ENCODE results near the gene MYL3. TPM values are rescaled to one million over a fixed set of nuclear protein-coding genes. Genes with fewer than 3 reads are reported as not detected.
A peak's percentile ranks its signal among the peaks of the same experiment; 100 is the strongest.

MYL3 gene
- total RNA-seq, 1 donor from 2014 or later, result not detected

DNA sequence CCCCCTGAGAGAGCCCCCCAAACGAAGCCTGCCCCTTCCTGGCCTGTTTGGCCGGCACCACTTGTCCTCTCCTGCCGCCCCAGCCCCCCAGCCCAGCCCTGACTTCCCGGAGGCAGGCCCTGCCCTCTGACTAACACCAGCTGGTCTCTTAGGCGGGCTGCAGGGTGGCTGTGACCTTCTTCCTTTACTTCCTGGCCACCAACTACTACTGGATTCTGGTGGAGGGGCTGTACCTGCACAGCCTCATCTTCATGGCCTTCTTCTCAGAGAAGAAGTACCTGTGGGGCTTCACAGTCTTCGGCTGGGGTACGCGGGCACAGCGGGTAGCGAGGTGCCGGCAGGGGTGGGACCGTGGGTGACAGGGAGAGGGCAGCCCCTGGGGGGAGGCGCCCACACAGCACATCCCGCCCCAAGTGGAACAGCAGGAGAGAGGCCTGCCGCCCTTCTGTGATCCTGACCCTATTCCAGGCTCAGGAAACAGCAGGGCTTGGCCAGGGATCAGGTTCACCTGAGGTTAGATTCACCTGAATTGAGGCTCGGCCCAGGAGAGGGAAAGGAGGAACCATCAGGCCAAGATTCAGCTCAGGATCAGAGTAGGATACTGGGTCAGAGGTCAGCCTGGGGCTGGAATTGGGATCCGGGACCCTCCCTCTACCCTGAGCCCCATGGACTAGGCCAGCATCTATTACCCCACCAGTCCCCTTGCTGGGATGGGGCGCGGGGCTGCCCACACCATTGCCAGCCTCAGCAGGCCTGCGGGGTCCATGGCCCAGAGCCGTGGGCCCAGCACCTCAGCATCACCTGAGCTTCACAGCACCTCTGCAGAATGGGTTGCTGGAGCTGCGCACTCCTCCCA lies 36.1 kb upstream of the MYL3 start:
- no peak for DNase-seq

DNA sequence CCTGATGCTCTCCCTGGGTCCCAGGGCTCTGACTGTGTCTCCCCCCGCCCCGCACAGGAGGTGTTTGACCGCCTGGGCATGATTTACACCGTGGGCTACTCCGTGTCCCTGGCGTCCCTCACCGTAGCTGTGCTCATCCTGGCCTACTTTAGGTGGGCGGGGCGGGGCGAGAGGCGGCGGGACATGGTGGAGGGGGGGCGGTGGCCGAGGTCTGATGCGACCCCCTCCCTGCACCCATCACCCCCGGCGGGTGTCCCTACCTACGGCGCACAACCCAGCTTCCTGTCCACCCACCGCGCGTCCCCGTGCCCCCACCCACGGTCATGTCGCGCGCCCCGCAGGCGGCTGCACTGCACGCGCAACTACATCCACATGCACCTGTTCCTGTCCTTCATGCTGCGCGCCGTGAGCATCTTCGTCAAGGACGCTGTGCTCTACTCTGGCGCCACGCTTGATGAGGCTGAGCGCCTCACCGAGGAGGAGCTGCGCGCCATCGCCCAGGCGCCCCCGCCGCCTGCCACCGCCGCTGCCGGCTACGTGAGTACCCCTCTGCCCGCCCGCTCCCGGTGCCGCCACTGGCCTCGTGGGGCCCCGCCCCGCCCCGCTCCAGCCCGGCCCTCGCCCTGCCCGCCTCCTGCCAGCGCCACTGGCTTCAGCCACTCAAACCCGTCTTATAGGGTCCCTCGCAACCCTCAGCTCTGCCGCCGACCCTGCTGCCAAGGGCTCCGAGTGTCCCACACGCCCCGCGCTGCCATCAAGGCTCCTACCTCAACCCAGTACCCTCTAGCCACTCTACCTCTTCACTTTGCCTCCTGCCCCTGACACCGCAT lies 35.3 kb upstream of the MYL3 start:
- DNase-seq, result no peak

DNA sequence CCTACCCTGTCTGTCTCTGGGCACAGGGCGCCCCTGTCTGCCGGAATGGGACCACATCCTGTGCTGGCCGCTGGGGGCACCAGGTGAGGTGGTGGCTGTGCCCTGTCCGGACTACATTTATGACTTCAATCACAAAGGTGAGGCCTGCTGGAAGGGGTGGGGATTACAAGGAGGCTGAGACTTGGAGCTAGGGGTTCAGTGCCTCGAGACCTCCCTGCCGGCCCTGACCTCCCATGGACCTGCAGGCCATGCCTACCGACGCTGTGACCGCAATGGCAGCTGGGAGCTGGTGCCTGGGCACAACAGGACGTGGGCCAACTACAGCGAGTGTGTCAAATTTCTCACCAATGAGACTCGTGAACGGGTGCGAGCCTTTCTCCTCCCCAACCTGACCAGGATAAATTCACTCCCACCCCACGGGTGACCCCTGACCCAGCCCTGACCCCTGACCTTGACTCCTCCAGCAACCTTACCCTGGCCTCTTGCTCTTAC lies 34.6 kb upstream of the MYL3 start:
- no peak for DNase-seq

DNA sequence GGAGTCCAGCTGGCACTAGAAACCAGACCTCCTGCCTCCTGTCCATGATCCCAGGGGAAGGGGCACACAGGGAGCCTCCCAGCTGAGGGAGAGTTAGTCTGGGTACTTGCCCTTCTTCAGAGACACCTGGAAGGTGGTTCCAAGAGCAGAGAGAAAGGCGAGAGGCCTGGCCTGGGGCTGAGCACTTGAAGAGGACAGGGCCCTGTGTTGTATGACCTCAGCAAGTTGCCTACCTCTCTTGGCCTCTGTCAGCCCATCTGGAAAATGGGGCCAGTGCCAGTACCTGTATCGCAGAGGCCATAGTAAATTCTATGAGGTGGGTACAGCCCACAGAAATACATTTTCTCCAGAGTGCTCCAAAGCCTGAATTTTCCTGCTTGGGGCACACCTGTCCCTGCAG lies 33.8 kb upstream of the MYL3 start:
- DNase-seq, result no peak

DNA sequence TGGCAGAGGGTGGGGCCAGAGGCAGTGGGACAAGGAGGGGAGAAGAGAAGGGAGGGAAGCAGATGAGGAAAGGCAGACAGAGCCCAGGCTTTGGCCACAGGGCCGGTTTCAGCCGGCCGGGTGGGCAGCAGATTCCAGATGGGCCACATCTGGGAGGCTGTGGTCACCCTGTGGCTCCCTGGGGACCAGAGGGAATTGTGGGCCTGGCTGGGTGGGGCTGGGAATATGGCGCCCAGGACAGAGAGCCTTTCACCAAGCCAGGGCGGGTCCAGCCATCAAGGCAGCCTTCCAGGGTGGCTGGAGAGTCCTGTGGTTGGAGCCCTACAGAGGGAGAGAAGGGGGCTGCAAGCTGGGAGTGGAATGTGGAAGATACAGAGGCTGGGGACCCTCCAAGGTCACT lies 33.1 kb upstream of the MYL3 start:
- no peak for DNase-seq

DNA sequence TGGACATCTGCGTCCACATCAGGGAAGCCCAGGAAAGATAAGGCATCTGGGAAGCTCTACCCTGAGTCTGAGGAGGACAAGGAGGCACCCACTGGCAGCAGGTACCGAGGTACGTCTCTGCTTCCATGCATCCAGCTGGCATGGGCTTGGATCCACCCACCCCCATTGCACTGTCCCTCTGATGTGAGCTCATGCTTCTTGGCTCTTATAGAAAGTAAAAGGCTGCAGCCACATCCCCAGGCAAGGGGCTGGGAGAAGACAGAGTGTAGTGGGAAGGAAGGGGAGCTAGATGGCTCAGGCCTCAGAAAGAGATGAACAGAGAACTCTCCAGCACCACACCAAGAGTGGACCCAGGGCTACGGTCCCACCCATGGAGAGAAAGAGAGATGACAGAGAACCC lies 32.5 kb upstream of the MYL3 start:
- DNase-seq, result no peak

DNA sequence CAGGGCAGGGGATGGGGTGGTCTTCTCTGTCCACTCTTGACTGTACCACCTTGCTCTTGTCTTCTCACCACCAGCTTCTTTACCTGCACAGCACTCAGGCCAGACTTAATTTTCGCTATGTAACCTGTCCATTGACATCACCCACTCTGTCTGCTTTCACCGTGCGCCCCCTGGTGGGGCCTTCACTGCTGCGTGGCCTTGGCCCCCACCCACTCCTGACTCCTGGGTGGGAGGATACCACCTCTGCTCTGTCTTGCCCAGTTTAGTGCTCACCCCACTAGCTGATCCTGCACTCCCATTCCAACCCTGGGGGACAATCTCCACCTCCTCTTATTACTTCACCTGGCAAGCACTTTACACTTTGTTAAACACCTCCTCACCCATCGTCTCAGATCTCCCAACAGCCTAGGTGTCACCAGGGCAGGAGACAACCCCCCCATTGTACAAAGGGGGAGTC lies 32.0 kb upstream of the MYL3 start:
- no peak for DNase-seq

DNA sequence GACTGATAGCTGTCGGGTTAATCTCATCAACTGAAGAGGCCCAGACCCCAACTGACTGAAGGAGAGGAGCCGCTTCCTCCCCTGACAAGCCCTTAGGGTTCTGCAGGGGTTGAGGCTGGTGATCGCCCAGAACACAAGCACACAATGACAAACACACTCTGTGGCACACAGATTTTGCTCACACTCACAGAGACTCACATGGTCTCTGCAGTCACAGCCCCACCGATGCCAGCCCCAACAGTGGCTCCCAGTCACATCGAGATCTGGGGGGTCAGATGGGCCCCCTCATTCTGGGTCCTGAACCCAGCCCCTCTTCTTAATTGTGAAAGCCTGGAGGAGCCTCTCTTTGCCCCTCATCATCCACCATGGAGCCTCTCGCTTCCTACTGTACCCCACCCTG lies 31.0 kb upstream of the MYL3 start:
- DNase-seq, result no peak

DNA sequence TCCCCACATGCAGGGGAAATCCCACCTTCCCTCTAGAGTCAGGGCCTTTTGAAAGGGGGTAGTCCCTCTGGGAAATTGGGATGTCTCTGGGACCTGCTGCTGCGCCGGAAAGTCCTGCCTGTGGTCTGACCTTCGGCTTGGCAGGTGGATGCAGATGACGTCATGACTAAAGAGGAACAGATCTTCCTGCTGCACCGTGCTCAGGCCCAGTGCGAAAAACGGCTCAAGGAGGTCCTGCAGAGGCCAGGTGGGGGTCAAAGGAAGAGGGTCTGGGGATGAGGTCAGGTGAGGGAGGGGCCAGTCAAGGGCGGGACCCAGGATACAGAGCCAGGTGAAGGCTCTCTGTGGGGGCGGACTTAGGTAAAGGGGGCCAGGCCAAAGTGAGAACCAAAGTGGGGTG lies 30.5 kb upstream of the MYL3 start:
- no peak for DNase-seq

DNA sequence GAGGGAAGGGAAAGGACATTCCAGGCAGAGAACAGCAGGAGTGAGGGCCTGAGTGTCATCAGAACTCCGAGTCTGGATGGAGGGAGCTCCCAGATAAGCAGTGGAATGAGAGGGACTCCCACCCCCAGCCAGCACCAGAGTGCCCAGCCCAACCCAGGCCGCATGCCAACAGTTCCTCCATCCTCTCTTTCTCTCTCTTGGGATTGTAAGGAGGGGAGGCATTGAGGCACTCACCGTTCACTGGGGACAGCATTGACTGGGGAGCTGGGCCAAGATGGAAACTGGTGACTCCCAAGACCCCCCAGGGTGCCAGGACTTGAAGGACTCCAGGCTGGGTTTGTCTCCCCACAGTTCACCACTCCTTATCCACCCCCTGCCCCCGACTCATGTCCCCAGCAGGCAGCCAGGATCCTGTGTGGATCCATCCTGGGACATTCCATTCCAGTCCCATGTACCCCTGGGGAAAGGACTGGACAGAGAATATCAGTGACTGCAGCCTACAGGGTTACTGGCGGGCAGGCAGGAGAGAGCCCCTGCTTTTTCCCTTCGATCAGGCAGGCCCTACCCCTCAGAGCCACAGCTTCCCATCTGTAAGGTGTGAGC lies 30.0 kb upstream of the MYL3 start:
- no peak for DNase-seq

DNA sequence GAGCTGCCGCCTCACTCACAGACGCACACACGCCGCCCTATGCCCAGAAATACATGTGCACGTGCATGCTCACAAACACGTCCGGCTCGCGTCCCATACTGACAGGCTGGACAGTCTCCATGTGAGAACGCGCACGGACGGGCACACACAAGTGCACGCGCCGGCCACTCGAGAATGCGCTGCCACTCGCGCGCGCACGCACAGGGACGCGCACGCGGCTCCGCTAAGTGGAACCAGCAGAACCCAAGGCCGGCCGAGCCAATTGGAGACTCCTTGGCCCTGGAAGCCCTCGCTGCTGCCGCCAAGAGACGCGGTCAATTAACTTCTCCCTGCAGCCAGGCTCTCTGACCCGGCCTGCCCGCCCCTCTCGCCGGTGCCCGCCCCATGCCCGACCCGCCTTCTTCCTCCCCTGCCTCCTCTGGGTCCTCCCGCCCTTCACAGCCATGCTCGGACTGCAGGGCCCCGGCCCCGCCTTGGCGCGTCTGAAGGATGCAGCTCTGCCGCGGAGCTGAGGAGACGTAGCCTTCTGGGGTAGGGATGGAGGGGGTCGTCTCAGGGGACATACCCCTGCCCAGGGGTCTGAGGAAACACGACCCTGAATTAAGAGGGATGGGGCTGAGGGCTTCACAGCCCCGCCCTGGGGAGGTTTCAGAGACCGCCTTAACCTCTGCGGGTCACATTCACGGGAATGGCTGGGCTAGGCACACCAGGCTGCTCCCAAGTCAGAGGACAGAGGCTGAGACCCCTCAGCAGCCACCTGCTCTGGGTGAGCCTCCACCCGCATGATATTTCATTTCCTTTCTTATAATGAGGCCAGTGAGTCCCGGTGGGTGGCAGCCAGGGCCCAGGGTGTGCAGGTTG lies 29.3 kb upstream of the MYL3 start:
- peak; percentile 73 for DNase-seq

DNA sequence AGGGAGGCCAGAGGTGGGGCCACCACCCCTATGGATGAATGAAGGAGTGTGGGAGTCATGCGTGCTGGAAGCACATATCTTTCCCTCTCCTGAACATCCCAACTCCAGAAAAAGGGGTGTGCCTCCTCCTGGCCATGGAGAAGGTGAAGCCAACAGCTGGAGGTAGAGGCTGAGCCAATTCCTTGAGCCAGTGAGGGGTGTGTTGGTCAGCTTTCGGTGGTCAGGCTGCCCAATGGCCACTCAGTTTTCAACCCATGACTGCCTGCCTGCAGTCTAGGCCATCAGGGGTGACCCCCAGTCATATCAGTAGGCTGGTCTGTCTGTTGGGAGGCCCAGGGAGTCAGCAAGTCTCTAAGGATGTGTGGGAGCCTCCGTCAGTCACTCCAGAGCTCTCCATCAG lies 27.9 kb upstream of the MYL3 start:
- no peak for DNase-seq

DNA sequence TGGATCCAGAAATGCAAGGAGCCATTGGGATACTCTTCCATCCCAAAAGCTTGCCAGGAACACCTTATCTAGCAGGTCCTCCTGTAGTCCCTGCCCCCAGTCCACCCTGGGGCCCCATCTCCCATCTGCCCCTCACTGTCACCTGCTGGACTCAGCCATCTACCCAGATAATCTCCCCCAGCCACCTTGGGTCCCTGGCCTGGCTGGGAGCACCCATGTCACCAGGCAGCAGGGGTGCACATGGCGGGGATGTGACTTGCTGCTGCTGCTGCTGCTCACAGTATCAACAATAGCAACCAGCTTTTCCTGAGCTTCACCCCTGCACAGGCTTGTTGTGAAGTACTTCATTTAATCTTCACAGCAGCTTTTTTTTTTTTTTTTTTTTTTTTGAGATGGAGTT lies 26.9 kb upstream of the MYL3 start:
- DNase-seq, result no peak

DNA sequence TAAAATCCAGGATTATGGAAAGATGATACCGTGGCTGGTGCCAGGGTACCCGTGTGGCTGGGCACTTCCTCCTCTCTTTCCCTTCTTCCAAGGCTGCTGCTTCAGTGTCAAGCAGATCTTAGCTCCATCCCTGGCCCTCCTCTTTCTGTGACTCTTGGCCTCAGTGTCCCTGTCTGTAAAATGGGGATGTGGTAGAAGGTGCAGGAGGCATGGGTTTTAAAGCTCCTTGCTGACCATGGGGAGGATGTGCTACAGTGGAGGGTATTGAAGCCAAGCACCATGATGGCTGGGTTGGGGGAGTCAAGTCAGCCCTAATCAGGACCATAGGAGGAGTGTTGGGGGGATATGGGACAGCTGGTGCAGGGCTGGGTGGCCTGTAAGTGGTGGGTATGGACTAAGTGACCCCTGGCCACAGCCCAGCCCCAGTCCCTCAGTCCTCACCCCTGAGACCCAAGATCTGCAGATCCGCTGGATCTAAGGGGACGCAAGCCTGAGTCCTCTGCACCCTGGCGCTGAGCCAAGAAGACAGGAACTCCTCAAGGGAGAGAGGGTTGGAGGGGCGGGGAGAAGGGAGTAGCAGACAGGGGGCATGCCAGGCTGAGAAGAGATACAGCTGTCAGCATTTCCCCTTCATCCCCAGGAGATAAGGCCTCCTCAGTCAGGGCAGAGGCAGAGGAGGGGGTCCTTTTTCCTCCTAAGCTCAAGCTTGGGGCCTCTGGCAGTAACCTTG lies 26.3 kb upstream of the MYL3 start:
- DNase-seq, result no peak

DNA sequence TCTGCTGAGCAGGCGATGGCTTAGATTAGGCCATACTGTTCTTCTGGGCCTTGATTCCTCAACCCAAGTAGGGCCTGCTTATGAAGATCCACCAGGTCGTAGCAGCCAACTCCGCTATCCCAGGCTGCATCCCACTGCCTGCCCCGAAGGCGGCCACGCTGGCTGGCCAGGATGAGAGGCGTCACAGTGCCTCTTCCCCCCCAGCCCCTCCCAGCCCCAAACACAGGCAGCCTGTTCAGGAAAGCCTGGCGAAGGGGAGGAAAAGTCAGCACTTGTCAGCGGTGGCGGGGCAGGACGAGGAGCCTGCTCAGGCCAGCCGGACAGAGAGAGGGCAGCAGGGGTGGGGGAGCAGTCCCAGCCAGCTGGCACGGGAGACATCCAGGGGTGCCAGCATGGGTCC lies 25.5 kb upstream of the MYL3 start:
- DNase-seq, result no peak

DNA sequence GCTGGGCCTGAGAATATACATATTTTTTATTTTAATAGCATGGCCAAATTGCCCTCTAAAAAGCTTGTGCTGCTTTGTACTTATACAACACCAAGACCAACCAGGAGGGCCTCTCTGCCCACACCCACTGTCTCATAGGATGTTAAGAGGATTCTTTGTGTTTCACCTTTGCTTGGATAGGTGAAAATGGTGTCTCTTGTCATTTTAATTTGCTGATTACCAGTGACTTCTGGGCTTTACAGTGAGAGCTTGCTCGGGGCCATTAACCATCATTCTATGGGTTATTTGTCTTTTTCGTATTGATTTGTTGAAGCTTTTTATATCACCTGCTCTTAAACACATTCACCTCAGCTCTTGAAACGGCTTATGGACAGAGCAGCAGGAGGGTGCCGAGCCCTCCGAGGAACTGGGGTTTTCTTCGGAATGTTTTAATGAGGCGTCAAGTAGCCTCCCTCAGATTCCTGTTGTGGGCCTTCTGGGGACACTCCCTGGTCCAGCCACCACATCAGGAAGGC lies 24.8 kb upstream of the MYL3 start:
- no peak for DNase-seq

DNA sequence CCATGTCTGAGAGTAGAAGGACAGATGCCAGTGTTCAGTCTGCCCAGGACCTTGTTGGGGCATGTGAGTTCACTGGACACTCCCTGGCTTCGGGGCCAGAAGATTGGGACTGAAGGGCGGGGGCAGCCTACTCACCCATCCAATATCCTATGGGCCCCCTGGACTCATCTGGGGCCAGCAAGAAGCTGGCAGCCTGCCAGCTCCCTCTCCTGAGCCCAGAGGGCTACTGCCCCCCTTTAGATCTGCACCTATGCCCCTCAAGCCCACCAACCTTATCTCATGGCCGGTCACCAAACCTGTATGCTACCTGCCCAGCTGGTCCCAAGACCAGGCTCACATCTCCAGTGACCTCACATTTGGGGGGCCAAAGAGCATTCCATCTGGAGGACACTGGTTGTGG lies 22.4 kb upstream of the MYL3 start:
- no peak for DNase-seq

DNA sequence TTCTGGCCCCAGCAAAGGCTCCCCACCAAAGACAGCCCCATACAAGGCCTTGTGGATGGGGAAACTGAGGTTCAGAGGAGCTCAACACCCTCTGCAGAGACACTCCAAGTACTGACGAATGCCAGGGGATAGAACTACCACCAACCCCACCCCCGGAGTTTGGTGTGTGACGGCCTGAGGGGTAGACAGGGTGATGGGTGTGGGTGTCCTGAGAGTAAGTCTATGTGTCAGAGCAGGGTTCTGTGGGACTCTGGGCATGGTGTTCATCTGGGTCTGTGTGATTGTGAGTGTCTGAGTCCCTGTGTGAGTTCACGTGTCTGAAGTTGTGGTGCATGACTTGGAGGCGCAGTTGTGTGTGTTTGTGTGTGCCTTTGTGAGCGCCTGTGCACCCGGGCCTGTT lies 21.7 kb upstream of the MYL3 start:
- no peak for DNase-seq

DNA sequence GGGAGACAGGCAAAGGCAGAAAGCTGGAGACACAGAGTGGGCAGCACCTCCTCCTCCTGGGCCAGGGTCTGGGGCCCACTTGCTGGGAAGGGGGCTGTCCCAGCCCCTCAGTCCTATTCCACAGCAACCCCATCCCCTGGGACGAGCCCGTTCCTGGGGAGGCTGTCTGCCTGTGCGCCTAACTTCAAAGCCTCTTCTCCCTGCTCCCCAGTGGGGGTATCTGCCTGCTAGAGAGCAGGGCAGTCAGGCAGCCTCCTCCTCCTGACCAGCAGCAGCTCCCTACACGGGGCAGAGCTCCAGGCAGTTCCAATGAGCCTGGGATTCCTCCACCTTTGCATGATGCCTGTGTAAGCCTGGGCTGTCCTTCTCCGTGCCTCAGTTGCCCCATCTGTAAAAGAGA lies 21.2 kb upstream of the MYL3 start:
- no peak for DNase-seq

DNA sequence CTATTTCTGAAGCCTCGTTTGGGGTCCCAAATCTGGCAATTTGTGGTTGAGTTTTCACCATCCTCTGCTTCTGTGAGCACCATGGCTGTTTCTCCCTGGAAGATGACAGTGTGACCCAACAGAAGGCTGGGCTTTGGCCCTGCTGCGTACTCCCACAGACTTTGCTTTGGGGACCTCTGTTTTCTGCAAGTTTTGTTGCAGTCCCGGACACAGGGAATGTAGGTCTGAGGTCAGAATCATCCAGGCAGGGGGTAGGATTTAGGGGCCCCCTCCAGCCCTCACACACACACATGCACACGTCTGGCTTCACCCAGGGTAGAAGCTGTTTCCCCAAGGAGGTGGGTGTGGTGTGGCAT lies 20.6 kb upstream of the MYL3 start:
- no peak for DNase-seq

All from occipital lobe (tissue), 2 donors.